ENCODE results near the gene KTI12. TPM values are rescaled to one million over a fixed set of nuclear protein-coding genes. Genes with fewer than 3 reads are reported as not detected.
A peak's percentile ranks its signal among the peaks of the same experiment; 100 is the strongest.
"Not testable (repeated sequence)": the region's sequence is repeated elsewhere in the genome, so short reads cannot be mapped to it uniquely, and the experiment has no call there.

KTI12 gene
- 10 to 100 TPM; 14.6 to 15.2 TPM for total RNA-seq

DNA sequence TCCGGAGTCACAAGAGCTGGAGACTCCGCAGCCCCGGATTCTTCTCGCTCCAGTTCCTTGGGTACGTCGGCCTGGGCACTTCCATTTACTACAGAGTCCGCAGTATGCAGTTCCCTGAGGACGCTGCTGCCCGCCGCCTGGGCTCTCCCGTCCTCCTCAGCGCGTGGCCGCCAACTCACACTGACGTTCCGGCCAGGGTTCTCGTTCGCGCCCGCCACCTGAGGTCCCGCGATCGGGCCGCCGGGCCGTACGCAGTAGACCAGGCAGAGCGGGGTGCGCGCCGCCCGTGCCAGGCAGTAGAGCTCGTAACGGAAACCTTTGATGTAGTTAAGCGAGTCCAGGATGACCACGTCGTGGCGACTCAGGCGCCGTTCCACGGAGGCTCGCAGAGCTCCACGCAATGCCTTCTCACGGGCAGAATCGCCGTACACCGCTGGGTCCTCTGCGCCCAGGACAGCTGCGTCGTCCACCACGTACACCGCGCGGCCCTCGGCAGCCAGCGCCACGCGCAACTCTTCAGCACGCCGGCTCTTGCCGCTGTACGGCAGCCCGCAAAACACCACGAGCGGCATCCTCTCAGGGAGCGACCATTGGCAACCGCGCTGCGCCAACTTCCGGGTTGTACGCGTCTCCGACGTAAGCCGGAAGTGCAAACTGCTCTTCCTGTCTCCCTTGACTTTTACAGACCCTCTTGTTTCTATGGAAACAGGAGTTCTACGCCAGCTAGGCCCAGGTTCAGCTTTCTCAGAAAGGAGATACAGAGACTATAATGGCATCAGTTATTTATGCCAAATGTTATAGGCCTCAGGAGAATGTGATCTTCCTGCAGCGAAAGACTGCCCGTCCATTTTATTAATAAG lies at the start of gene KTI12:
Gene KTI12, minus strand, starts transcription at position 621 of the 860 bp plus-strand sequence. Its CDS starts 49 bp downstream, at position 572.
- DNase-seq (peak; percentile 94), ATAC-seq (peak; percentile 93)
- peaks cover 32% of the 10 kb centered on the region for H3K4me1 Mint-ChIP-seq (ENCODE audit: low read depth)
- H3K9me3 Mint-ChIP-seq (ENCODE audit: insufficient read depth), result no peaks in the 10 kb centered on the region
- H3K27ac Mint-ChIP-seq, result peak within 1 kb of the TSS; percentile 98
- ChIA-PET CTCF (interaction anchor here (0.6 to 1.5 kb wide), 3 partner anchors 12 to 137 kb away, joined by 3 to 4 read pairs (median 4); no protein-coding TSS in a partner anchor), POLR2A (interaction anchor here (1.0 to 2.4 kb wide), 8 partner anchors 10 to 371 kb away, joined by 3 to 19 read pairs (median 6); partner anchors contain the start of genes BTF3L4, CC2D1B, NRDC and ORC1)
- peak within 1 kb of the TSS; percentile 94 for H3K4me3 Mint-ChIP-seq
- no peaks in the 10 kb centered on the region for H3K27me3 Mint-ChIP-seq (ENCODE audit: low read depth)
- H3K36me3 Mint-ChIP-seq (ENCODE audit: low read depth), result peaks cover 38% of the 10 kb centered on the region

DNA sequence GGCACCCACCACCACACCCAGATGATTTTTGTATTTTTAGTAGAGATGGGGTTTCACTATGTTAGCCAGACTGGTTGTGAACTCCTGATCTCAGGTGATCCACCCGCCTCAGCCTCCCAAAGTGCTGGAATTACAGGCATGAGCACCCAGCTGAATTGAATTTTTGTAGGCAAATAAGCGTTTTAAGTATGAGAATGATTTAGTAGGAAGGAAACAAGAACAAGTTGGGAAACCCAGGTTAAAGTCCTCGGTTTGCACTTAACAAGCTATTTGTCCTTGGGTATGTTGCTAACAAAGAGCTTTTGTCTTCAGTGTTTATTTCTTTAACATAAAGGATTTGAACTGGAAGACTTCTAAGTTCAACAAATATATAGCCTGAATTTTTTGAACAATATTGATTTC lies 46.4 kb upstream of the KTI12 start:
- Mint-ChIP-seq H3K36me3 (ENCODE audit: low read depth) (peaks cover 14% of the 10 kb centered on the region), H3K4me1 (ENCODE audit: low read depth) (no peaks in the 10 kb centered on the region), H3K27ac (no peak overlapping the region), H3K27me3 (ENCODE audit: low read depth) (no peaks in the 10 kb centered on the region), H3K9me3 (ENCODE audit: insufficient read depth) (no peaks in the 10 kb centered on the region), H3K4me3 (no peak overlapping the region)
- ATAC-seq (no peak), DNase-seq (no peak)
- CTCF ChIA-PET, result no interaction called here
- POLR2A ChIA-PET, result no interaction called here

- CTCF ChIA-PET; H3K4me1 Mint-ChIP-seq (ENCODE audit: low read depth); H3K4me3 Mint-ChIP-seq; H3K27me3 Mint-ChIP-seq (ENCODE audit: low read depth); POLR2A ChIA-PET; H3K9me3 Mint-ChIP-seq (ENCODE audit: insufficient read depth); DNase-seq; ATAC-seq; H3K27ac Mint-ChIP-seq: not testable (repeated sequence)
- H3K36me3 Mint-ChIP-seq (ENCODE audit: low read depth), result peaks cover 19% of the 10 kb centered on the region
Measured at GRCh38 chr1:52077277-52077676, 43.7 kb upstream of the KTI12 start.

DNA sequence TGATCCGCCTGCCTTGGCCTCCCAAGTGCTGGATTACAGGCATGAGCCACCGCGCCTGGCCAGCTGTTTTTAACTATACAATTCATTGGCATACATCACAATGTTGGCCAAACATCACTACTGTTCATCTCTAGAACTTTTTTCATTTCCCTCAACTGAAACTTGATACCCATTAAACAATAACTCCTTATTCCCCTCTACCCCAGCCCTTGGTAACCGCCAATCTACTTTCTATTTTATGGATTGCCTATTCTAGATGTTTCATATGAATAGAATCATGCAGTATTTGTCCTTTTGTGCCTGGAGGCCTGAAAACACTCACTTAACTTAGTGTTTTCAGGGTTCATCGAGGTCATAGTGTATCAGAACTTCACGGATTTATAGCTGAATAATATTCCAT lies 38.7 kb upstream of the KTI12 start:
- DNase-seq (no peak), ATAC-seq (no peak)
- Mint-ChIP-seq H3K27ac (no peak overlapping the region), H3K36me3 (ENCODE audit: low read depth) (peaks cover 23% of the 10 kb centered on the region), H3K4me1 (ENCODE audit: low read depth) (peaks cover 7% of the 10 kb centered on the region), H3K27me3 (ENCODE audit: low read depth) (no peaks in the 10 kb centered on the region), H3K9me3 (ENCODE audit: insufficient read depth) (no peaks in the 10 kb centered on the region), H3K4me3 (no peak overlapping the region)
- ChIA-PET CTCF (interaction anchor here (1.2 kb wide), 1 partner anchor 79 kb away, joined by 3 read pairs; no protein-coding TSS in a partner anchor), POLR2A (no interaction called here)

- H3K36me3 Mint-ChIP-seq (ENCODE audit: low read depth), result peaks cover 28% of the 10 kb centered on the region
- no peaks in the 10 kb centered on the region for H3K9me3 Mint-ChIP-seq (ENCODE audit: insufficient read depth)
- no peaks in the 10 kb centered on the region for H3K27me3 Mint-ChIP-seq (ENCODE audit: low read depth)
- ATAC-seq, result no peak
- peaks cover 7% of the 10 kb centered on the region for H3K4me1 Mint-ChIP-seq (ENCODE audit: low read depth)
- no peak for DNase-seq
- CTCF ChIA-PET, result no interaction called here
- POLR2A ChIA-PET, result no interaction called here
- no peak overlapping the region for H3K4me3 Mint-ChIP-seq
- H3K27ac Mint-ChIP-seq, result no peak overlapping the region
Measured at GRCh38 chr1:52070704-52071103, 37.1 kb upstream of the KTI12 start.

- no peak overlapping the region for H3K4me3 Mint-ChIP-seq
- ChIA-PET CTCF (no interaction called here), POLR2A (no interaction called here)
- no peaks in the 10 kb centered on the region for H3K27me3 Mint-ChIP-seq (ENCODE audit: low read depth)
- DNase-seq (no peak), ATAC-seq (no peak)
- no peak overlapping the region for H3K27ac Mint-ChIP-seq
- H3K36me3 Mint-ChIP-seq (ENCODE audit: low read depth), result peaks cover 51% of the 10 kb centered on the region
- no peaks in the 10 kb centered on the region for H3K9me3 Mint-ChIP-seq (ENCODE audit: insufficient read depth)
- H3K4me1 Mint-ChIP-seq (ENCODE audit: low read depth), result peaks cover 19% of the 10 kb centered on the region
Measured at GRCh38 chr1:52063192-52063591, 29.6 kb upstream of the KTI12 start.

- CTCF ChIA-PET, result no interaction called here
- ATAC-seq (no peak), DNase-seq (no peak)
- Mint-ChIP-seq H3K4me3 (no peak overlapping the region), H3K36me3 (ENCODE audit: low read depth) (peaks cover 45% of the 10 kb centered on the region), H3K27me3 (ENCODE audit: low read depth) (no peaks in the 10 kb centered on the region), H3K9me3 (ENCODE audit: insufficient read depth) (no peaks in the 10 kb centered on the region), H3K27ac (no peak overlapping the region), H3K4me1 (ENCODE audit: low read depth) (peaks cover 32% of the 10 kb centered on the region)
- POLR2A ChIA-PET, result interaction anchor here (0.6 kb wide), 1 partner anchor 44 kb away, joined by 3 read pairs; no protein-coding TSS in a partner anchor
Measured at GRCh38 chr1:52060822-52061221, 27.2 kb upstream of the KTI12 start.

GRCh38 chr1:52059888-52060287 lies 26.3 kb upstream of the KTI12 start:
- CTCF ChIA-PET, result no interaction called here
- H3K4me1 Mint-ChIP-seq (ENCODE audit: low read depth), result peaks cover 32% of the 10 kb centered on the region
- no peaks in the 10 kb centered on the region for H3K27me3 Mint-ChIP-seq (ENCODE audit: low read depth)
- H3K36me3 Mint-ChIP-seq (ENCODE audit: low read depth), result peaks cover 41% of the 10 kb centered on the region
- no peak overlapping the region for H3K27ac Mint-ChIP-seq
- H3K9me3 Mint-ChIP-seq (ENCODE audit: insufficient read depth), result no peaks in the 10 kb centered on the region
- ATAC-seq, result no peak
- no peak for DNase-seq
- no peak overlapping the region for H3K4me3 Mint-ChIP-seq
- POLR2A ChIA-PET, result no interaction called here

GRCh38 chr1:52059321-52059720 lies 25.7 kb upstream of the KTI12 start:
- ChIA-PET POLR2A (no interaction called here), CTCF (no interaction called here)
- Mint-ChIP-seq H3K9me3 (ENCODE audit: insufficient read depth) (no peaks in the 10 kb centered on the region), H3K27ac (no peak overlapping the region), H3K4me1 (ENCODE audit: low read depth) (peaks cover 33% of the 10 kb centered on the region), H3K4me3 (no peak overlapping the region), H3K36me3 (ENCODE audit: low read depth) (peaks cover 38% of the 10 kb centered on the region), H3K27me3 (ENCODE audit: low read depth) (no peaks in the 10 kb centered on the region)
- DNase-seq (no peak), ATAC-seq (no peak)

- no peaks in the 10 kb centered on the region for H3K27me3 Mint-ChIP-seq (ENCODE audit: low read depth)
- ATAC-seq (no peak), DNase-seq (no peak)
- no peak overlapping the region for H3K27ac Mint-ChIP-seq
- ChIA-PET CTCF (no interaction called here), POLR2A (no interaction called here)
- H3K36me3 Mint-ChIP-seq (ENCODE audit: low read depth), result peaks cover 29% of the 10 kb centered on the region
- H3K4me3 Mint-ChIP-seq, result peak overlapping the region; percentile 95
- peaks cover 42% of the 10 kb centered on the region for H3K4me1 Mint-ChIP-seq (ENCODE audit: low read depth)
- no peaks in the 10 kb centered on the region for H3K9me3 Mint-ChIP-seq (ENCODE audit: insufficient read depth)
Measured at GRCh38 chr1:52057876-52058415, 24.3 kb upstream of the KTI12 start.

GRCh38 chr1:52057255-52057654 lies 23.6 kb upstream of the KTI12 start:
- ChIA-PET POLR2A (interaction anchor here (0.8 to 1.0 kb wide), 2 partner anchors 178 to 347 kb away, joined by 3 to 5 read pairs; partner anchors contain the start of genes ORC1 and PRPF38A), CTCF (no interaction called here)
- Mint-ChIP-seq H3K27ac (peak overlapping the region; percentile 96), H3K9me3 (ENCODE audit: insufficient read depth) (no peaks in the 10 kb centered on the region), H3K4me3 (peak overlapping the region; percentile 95), H3K36me3 (ENCODE audit: low read depth) (peaks cover 28% of the 10 kb centered on the region), H3K27me3 (ENCODE audit: low read depth) (no peaks in the 10 kb centered on the region), H3K4me1 (ENCODE audit: low read depth) (peaks cover 47% of the 10 kb centered on the region)
- DNase-seq, result no peak
- ATAC-seq, result no peak

DNA sequence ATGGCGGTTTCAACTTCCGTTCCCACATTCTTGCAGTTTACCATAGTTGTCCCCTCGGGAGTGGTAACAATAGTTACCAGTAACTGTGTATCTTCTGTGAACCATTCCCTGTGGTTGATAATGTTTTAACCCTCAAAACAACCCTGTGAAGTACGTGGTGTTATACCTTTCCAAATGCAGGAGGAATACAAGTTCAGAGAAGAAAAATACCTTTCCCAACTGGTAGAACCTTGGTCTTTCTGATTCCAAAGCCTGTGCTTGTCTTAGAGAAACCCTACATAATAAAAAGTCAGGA lies 23.3 kb upstream of the KTI12 start:
- POLR2A ChIA-PET, result interaction anchor here (0.8 to 2.4 kb wide), 5 partner anchors 8 to 347 kb away, joined by 3 to 19 read pairs (median 4); partner anchors contain the start of genes KTI12, ORC1 and PRPF38A
- H3K36me3 Mint-ChIP-seq (ENCODE audit: low read depth), result peaks cover 31% of the 10 kb centered on the region
- peak overlapping the region; percentile 95 for H3K4me3 Mint-ChIP-seq
- CTCF ChIA-PET, result no interaction called here
- H3K27me3 Mint-ChIP-seq (ENCODE audit: low read depth), result no peaks in the 10 kb centered on the region
- H3K9me3 Mint-ChIP-seq (ENCODE audit: insufficient read depth), result no peaks in the 10 kb centered on the region
- H3K4me1 Mint-ChIP-seq (ENCODE audit: low read depth), result peaks cover 50% of the 10 kb centered on the region
- H3K27ac Mint-ChIP-seq, result peak overlapping the region; percentile 96
- DNase-seq (no peak), ATAC-seq (no peak)
